Body of pancreas (tissue), 4 donors: ENCODE results near the gene ITGB4.

Source experiments
- CTCF ChIP-seq, 7 experiments: fragments of 450-650 bp in 4 of 7; fragments of 200-600 bp in 3 of 7; sonication (generic) in 3 of 7; IDR thresholded peaks; one replicate each; pipeline ENCODE4 v1.5.1; 2016 to 2019; ENCODE audit warnings: antibody characterized with exemption in 7 of 7
- POLR2A ChIP-seq, 3 donors: fragments of 450-650 bp; IDR thresholded peaks; one replicate each; pipeline ENCODE4 v1.6.1; 2016; ENCODE audit warnings: antibody characterized with exemption in 3 of 3, mild to moderate bottlenecking in 2 of 3

GRCh38 chr17:75806822-75807500 is 85.7 kb downstream of the ITGB4 start:
- TF ChIP-seq POLR2A (IDR thresholded peaks at IDR 0.05) (no peak), CTCF (IDR thresholded peaks at IDR 0.05) (no peak)
